ENCODE results near the gene RTL10.

DNA sequence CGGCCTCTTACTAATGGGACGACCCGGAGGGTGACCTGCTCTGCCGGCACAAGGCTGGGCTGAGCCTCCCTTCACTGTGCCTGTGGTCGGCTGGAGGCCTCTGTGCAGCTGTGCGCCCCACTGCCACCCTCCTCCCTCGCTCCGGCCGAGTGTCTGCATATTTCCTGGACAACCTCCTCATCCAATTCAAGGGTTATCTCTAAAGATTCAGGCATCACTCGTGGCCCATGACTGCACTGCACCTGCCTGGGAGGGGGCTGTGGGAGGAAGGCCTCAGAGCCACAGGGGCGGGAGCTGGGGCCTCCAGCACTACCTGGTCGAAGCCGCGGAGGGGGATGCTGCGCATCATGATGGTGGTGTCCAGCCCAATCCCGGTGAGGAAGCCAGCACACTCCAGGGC is 43.1 kb upstream of the RTL10 start:
- TF ChIP-seq, protein P1, sequence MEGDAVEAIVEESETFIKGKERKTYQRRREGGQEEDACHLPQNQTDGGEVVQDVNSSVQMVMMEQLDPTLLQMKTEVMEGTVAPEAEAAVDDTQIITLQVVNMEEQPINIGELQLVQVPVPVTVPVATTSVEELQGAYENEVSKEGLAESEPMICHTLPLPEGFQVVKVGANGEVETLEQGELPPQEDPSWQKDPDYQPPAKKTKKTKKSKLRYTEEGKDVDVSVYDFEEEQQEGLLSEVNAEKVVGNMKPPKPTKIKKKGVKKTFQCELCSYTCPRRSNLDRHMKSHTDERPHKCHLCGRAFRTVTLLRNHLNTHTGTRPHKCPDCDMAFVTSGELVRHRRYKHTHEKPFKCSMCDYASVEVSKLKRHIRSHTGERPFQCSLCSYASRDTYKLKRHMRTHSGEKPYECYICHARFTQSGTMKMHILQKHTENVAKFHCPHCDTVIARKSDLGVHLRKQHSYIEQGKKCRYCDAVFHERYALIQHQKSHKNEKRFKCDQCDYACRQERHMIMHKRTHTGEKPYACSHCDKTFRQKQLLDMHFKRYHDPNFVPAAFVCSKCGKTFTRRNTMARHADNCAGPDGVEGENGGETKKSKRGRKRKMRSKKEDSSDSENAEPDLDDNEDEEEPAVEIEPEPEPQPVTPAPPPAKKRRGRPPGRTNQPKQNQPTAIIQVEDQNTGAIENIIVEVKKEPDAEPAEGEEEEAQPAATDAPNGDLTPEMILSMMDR (IDR thresholded peaks at IDR 0.05) = no peak
- no peak for TF ChIP-seq PHF8 (IDR thresholded peaks at IDR 0.05; ENCODE audit: borderline replicate concordance, low read depth)
